ENCODE data around the gene ATG10.
A peak's percentile ranks its signal among the peaks of the same experiment; 100 is the strongest.

The ATG10 gene

GRCh38 chr5:82244151-82244550, 272.3 kb downstream of the ATG10 start:
- TF ChIP-seq CTCF (IDR thresholded peaks at IDR 0.05; ENCODE audit: unreplicated experiment in 3 of 3) = no peak
- H3K4me3 Mint-ChIP-seq = no peak overlapping the region
- no peaks in the 10 kb centered on the region for H3K27me3 Mint-ChIP-seq (ENCODE audit: low read depth)
- peaks cover 13% of the 10 kb centered on the region for H3K36me3 Mint-ChIP-seq (ENCODE audit: low read depth)
- H3K9me3 Mint-ChIP-seq = peaks cover 15% of the 10 kb centered on the region
- no peak overlapping the region for H3K27ac Mint-ChIP-seq
- no peaks in the 10 kb centered on the region for H3K4me1 Mint-ChIP-seq

GRCh38 chr5:82244854-82245635, 273.2 kb downstream of the ATG10 start:
- H3K27me3 Mint-ChIP-seq (ENCODE audit: low read depth) = no peaks in the 10 kb centered on the region
- H3K4me1 Mint-ChIP-seq = no peaks in the 10 kb centered on the region
- H3K36me3 Mint-ChIP-seq (ENCODE audit: low read depth) = peaks cover 13% of the 10 kb centered on the region
- TF ChIP-seq CTCF (IDR thresholded peaks at IDR 0.05; ENCODE audit: unreplicated experiment in 3 of 3) = no peak
- H3K4me3 Mint-ChIP-seq = no peak overlapping the region
- H3K27ac Mint-ChIP-seq = no peak overlapping the region
- peaks cover 15% of the 10 kb centered on the region for H3K9me3 Mint-ChIP-seq

- Mint-ChIP-seq H3K4me3 (no peak overlapping the region), H3K27me3 (ENCODE audit: low read depth) (no peaks in the 10 kb centered on the region), H3K36me3 (ENCODE audit: low read depth) (peaks cover 13% of the 10 kb centered on the region), H3K27ac (no peak overlapping the region), H3K9me3 (peaks cover 15% of the 10 kb centered on the region), H3K4me1 (no peaks in the 10 kb centered on the region)
- no peak for TF ChIP-seq CTCF (IDR thresholded peaks at IDR 0.05; ENCODE audit: unreplicated experiment in 3 of 3)
Observed at GRCh38 chr5:82246960-82247574, 275.2 kb downstream of the ATG10 start.

GRCh38 chr5:82252744-82253143, 280.9 kb downstream of the ATG10 start:
- Mint-ChIP-seq H3K4me1 (no peaks in the 10 kb centered on the region), H3K9me3 (peaks cover 6% of the 10 kb centered on the region), H3K27me3 (ENCODE audit: low read depth) (no peaks in the 10 kb centered on the region), H3K36me3 (ENCODE audit: low read depth) (peaks cover 6% of the 10 kb centered on the region), H3K4me3 (no peak overlapping the region), H3K27ac (no peak overlapping the region)
- TF ChIP-seq CTCF (IDR thresholded peaks at IDR 0.05; ENCODE audit: unreplicated experiment in 3 of 3) = no peak

- H3K27me3 Mint-ChIP-seq (ENCODE audit: low read depth) = no peaks in the 10 kb centered on the region
- peak overlapping the region in 1 of 3 experiments; percentile 50 for H3K27ac Mint-ChIP-seq
- H3K4me3 Mint-ChIP-seq = no peak overlapping the region
- no peaks in the 10 kb centered on the region for H3K9me3 Mint-ChIP-seq
- no peak for TF ChIP-seq CTCF (IDR thresholded peaks at IDR 0.05; ENCODE audit: unreplicated experiment in 3 of 3)
- no peaks in the 10 kb centered on the region for H3K36me3 Mint-ChIP-seq (ENCODE audit: low read depth)
- peaks cover 5% of the 10 kb centered on the region for H3K4me1 Mint-ChIP-seq
Observed at GRCh38 chr5:82255844-82256243, 284.0 kb downstream of the ATG10 start.

- Mint-ChIP-seq H3K4me1 (peaks cover 5% of the 10 kb centered on the region), H3K4me3 (no peak overlapping the region), H3K9me3 (no peaks in the 10 kb centered on the region), H3K36me3 (ENCODE audit: low read depth) (no peaks in the 10 kb centered on the region), H3K27ac (no peak overlapping the region), H3K27me3 (ENCODE audit: low read depth) (no peaks in the 10 kb centered on the region)
- no peak for TF ChIP-seq CTCF (IDR thresholded peaks at IDR 0.05; ENCODE audit: unreplicated experiment in 3 of 3)
Observed at GRCh38 chr5:82257247-82257646, 285.4 kb downstream of the ATG10 start.
